GM12873 (cell line): ENCODE results near the gene WDR93.

Experiments
- CTCF ChIP-seq: IDR thresholded peaks from 2 replicates; pipeline ENCODE4 v1.5.1; 2012; ENCODE audit warnings: low read depth, mild to moderate bottlenecking, moderate library complexity, low read length, control low read depth; ENCODE audit not compliant: insufficient read depth; ENCODE audit errors: missing control alignments

WDR93 gene

GRCh38 chr15:89664441-89665350 lies 25.9 kb upstream of the WDR93 start:
- TF ChIP-seq CTCF = no peak

GRCh38 chr15:89665449-89666181 lies 25.0 kb upstream of the WDR93 start:
- no peak for TF ChIP-seq CTCF

DNA sequence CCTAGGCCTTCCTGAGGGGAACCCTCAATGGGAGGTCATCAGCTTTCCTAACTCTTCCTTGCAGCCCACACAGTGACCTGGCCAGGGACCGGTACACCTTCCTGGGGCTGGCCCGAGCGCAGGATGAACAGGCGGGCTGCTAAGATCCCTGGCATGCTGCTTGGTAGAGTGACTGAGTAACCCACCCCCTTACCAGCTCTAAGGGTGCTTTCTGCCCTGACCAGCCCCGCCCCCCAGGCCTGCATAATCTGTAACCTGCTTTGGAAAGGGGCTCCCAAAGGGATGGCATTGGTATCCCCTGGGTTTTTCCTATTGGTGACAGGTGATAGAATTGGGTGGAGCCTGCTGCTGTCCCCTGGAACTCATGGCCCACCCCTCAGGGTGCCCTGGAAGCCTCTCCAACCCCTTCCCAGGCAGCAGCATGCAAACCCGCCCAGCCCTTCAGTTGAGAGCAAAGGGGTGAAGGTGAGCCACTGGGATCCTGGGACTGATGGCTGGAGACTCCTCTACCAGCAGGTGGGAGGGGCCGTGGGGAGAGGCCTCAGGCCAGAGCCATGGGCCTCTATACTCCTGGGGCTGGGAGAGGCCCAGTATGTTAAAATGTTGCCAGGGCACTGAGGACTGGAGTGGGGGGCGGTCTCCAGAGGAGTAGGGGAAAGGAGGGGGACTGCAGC lies 24.3 kb upstream of the WDR93 start:
- no peak for TF ChIP-seq CTCF

GRCh38 chr15:89666858-89667705 lies 23.5 kb upstream of the WDR93 start:
- no peak for TF ChIP-seq CTCF

- TF ChIP-seq CTCF = no peak
These were observed 23.0 kb upstream of the WDR93 start for GRCh38 chr15:89667706-89667960.

DNA sequence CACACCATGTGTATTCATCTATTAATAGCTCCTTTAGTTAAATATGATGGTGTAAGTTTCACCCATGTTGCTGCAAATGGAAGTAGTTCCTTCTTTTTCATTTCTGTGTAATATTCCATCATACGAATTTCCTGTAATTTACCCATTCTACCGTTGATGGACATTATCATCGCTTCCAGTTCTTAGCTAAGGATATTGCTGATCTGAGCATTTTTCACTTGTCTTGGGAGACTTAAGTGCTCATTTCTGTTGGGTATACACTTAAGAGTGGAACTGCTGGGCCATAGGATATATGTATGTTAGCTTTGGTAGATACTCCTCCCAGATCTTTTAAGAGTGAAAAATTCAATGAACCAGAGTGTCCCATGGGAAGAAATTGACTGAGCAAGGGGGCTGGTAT lies 22.4 kb upstream of the WDR93 start:
- TF ChIP-seq CTCF = no peak
